Upper lobe of left lung (tissue), 4 donors: ENCODE data around the gene FBXL7.

Experiments used
- POLR2A ChIP-seq, 4 donors: fragments of 450-650 bp; IDR thresholded peaks; one replicate each; pipeline ENCODE4 v1.5.1; 2016 to 2017; ENCODE audit warnings: antibody characterized with exemption in 4 of 4, mild to moderate bottlenecking in 2 of 4
- TF ChIP-seq, protein P1 (sequence below), 6 experiments: fragments of 450-650 bp in 4 of 6; fragments of 200-600 bp in 2 of 6; sonication (generic) in 2 of 6; IDR thresholded peaks; one replicate each; pipeline ENCODE4 v1.5.1; 2016 to 2019; ENCODE audit warnings: antibody characterized with exemption in 6 of 6

DNA sequence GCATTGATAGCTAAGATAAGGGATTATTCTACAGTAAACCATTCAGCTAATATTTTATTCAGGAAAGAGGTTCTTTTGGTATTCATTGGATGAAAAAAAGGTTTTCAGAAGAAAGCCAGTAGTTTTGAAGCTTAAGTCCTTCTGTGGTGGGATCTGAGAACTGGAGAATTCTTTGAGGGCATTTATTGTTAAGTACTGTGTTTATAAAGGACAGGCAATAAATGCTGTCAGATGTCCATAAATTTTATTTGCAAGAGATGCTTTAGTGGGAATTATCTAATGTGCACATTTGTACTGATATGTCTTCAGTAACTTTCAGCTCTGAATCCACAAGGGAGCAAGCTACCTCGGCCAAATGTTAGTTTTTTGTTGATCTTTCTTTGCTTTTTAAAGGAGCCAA is 358.3 kb downstream of the FBXL7 start:
- TF ChIP-seq, protein P1, sequence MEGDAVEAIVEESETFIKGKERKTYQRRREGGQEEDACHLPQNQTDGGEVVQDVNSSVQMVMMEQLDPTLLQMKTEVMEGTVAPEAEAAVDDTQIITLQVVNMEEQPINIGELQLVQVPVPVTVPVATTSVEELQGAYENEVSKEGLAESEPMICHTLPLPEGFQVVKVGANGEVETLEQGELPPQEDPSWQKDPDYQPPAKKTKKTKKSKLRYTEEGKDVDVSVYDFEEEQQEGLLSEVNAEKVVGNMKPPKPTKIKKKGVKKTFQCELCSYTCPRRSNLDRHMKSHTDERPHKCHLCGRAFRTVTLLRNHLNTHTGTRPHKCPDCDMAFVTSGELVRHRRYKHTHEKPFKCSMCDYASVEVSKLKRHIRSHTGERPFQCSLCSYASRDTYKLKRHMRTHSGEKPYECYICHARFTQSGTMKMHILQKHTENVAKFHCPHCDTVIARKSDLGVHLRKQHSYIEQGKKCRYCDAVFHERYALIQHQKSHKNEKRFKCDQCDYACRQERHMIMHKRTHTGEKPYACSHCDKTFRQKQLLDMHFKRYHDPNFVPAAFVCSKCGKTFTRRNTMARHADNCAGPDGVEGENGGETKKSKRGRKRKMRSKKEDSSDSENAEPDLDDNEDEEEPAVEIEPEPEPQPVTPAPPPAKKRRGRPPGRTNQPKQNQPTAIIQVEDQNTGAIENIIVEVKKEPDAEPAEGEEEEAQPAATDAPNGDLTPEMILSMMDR (IDR thresholded peaks at IDR 0.05) = no peak
- no peak for TF ChIP-seq POLR2A (IDR thresholded peaks at IDR 0.05)
